ENCODE measurements around the gene CCSER2.

DNA sequence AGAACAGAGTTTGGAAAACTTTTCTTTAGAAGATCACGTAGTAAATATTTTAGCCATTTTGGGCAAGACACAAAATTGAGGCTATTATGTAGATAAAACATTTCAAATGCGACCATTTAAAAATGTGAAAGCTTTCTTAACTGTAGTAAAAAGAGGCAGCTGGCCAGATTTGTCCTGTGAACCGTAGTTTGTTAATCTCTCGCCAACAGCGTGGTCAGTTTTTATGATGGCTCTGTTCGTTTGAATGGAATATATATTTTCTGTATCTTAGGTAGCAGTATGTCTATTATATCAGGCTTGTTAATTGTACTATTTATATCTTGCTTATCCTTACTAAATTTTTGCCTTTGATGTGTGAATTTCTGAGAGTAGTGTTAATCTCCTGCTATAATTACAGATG, 124.9 kb downstream of the CCSER2 start:
- TF ChIP-seq, protein P1, sequence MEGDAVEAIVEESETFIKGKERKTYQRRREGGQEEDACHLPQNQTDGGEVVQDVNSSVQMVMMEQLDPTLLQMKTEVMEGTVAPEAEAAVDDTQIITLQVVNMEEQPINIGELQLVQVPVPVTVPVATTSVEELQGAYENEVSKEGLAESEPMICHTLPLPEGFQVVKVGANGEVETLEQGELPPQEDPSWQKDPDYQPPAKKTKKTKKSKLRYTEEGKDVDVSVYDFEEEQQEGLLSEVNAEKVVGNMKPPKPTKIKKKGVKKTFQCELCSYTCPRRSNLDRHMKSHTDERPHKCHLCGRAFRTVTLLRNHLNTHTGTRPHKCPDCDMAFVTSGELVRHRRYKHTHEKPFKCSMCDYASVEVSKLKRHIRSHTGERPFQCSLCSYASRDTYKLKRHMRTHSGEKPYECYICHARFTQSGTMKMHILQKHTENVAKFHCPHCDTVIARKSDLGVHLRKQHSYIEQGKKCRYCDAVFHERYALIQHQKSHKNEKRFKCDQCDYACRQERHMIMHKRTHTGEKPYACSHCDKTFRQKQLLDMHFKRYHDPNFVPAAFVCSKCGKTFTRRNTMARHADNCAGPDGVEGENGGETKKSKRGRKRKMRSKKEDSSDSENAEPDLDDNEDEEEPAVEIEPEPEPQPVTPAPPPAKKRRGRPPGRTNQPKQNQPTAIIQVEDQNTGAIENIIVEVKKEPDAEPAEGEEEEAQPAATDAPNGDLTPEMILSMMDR (IDR thresholded peaks at IDR 0.05): no peak
- TF ChIP-seq POLR2A (IDR thresholded peaks at IDR 0.05): no peak

Measured in thyroid gland (tissue), 4 donors.